Measurements from ENCODE around the gene NXPE4.
"Not testable (repeated sequence)": the region's sequence is repeated elsewhere in the genome, so short reads cannot be mapped to it uniquely, and the experiment has no call there.

The NXPE4 gene

DNA sequence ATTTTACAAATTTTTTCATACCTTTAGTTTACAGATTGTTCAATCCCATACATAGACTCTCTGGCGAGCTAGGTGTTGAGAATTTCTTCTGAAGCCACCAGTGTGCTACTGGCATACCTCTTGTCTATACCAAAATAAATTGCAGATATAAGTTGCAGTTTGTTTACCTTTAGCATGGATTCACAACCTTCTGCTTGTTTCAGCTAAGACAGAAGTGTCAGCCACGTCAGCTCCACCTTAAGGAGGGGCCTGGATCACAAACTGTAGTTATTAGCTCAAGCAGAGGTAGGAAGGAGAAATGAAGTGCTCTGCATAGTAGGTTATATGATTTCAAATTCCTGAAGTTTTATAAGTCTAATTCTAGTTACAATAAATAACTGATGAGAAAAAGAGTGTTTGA lies at the start of gene NXPE4:
TSS of gene NXPE4 (minus strand) at position 216 of the 400 bp plus-strand sequence. CDS start 1,027 bp downstream, outside the sequence.
- DNase-seq (ENCODE audit: low spot score): no peak

DNA sequence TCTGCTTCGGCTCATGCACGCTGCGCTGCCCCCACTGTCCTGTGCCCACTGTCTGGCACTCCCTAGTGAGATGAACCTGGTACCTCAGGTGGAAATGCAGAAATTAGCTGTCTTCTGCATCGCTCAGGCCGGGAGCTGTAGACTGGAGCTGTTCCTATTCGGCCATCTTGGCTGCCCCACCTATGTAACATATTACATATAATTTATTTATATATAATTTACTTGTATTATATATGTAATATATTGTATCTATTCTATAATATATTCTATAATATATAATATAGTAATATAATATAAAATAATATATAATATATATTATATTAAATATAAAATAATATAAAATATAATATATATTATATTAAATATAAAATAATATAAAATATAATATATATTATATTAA lies 43.9 kb upstream of the NXPE4 start:
- DNase-seq (ENCODE audit: low spot score): not testable (repeated sequence)

DNA sequence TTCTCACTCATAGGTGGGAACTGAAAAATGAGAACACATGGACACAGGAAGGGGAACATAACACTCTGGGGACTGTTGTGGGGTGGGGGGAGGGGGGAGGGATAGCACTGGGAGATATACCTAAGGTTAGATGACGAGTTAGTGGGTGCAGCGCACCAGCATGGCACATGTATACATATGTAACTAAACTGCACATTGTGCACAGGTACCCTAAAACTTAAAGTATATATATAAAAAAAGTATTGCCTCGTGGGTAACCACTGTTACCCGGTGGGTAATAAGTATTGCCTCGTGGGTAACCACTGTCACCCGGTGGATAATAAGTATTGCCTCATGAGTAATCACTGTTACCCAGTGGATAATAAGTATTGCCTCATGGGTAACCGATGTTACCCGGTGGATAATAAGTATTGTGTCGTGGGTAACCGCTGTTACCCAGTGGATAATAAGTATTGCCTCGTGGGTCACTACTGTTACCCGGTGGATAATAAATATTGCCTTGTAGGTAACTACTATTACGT lies 35.9 kb upstream of the NXPE4 start:
- DNase-seq (ENCODE audit: low spot score): not testable (repeated sequence)

DNA sequence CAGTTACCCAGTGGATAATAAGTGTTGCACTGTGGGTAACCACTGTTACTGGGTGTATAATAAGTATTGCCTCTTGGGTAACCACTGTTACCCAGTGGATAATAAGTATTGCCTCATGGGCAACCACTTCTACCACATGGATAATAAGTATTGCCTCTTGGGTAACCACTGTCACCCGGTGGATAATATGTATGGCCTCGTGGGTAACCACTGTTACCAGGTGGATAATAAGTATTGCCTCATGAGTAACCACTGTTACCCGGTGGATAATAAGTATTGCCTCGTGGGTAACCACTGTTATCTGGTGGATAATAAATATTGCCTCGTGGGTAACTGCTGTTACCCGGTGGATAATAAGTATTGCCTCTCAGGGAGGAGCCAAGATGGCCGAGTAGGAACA lies 29.7 kb upstream of the NXPE4 start:
- no peak for DNase-seq (ENCODE audit: low spot score)

DNA sequence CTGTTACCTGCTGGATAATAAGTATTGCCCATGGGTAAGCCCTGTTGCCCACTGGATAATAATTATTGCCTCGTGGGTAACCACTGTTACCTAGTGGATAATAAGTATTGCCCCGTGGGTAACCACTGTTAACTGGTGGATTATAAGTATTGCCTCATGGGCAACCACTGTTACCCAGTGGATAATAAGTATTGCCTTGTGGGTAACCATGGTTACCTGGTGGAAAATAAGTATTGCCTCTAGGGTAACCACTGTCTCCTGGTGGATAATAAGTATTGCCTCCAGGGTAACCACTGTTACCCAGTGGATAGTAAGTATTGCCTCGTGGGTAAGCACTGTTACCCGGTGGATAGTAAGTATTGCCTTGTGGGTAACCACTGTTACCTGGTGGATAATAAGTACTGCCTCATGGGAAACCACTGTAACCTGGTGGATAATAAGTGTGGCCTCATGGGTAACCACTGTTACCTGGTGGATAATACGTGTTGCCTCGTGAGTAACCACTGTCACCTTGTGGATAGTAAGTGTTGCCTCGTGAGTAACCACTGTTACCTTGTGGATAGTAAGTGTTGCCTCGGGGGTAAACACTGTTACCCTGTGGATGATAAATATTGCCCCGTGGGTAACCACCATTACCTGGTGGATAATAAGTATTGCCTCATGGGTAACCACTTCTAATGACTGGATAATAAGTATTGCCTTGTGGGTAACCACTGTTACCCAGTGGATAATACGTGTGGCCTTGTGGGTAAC lies 29.0 kb upstream of the NXPE4 start:
- DNase-seq (ENCODE audit: low spot score): no peak

DNA sequence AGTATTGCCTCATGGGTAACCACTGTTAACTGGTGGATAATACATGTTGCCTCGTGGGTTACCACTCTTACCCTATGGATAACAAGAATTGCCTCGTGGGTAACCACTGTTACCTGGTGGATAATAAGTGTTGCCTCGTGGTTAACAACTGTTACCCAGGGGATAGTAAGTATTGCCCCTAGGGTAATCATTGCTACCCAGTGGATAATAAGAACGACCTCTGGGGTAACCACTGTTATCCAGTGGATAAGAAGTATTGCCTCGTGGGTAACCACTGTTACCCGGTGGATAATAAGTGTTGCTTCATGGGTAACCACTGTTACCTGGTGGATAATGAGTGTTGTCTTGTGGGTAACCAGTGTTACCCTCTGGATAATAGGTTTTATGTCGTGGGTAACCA lies 28.1 kb upstream of the NXPE4 start:
- no peak for DNase-seq (ENCODE audit: low spot score)

DNA sequence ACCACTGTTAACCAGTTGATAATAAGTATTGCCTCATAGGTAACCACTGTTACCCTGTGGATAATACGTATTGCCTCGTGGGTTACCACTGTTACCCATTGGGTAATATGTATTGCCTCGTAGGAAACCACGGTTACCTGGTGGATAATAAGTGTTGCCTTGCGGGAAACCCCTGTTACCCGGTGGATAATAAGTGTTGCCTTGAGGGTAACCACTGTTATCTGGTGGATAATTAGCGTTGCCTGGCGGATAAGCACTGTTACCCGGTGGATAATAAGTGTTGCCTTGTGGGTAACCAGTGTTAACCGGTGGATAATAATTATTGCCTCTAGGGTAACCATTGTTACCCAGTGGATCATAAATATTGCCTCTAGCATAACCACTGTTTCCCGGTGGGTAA lies 27.3 kb upstream of the NXPE4 start:
- DNase-seq (ENCODE audit: low spot score): no peak

DNA sequence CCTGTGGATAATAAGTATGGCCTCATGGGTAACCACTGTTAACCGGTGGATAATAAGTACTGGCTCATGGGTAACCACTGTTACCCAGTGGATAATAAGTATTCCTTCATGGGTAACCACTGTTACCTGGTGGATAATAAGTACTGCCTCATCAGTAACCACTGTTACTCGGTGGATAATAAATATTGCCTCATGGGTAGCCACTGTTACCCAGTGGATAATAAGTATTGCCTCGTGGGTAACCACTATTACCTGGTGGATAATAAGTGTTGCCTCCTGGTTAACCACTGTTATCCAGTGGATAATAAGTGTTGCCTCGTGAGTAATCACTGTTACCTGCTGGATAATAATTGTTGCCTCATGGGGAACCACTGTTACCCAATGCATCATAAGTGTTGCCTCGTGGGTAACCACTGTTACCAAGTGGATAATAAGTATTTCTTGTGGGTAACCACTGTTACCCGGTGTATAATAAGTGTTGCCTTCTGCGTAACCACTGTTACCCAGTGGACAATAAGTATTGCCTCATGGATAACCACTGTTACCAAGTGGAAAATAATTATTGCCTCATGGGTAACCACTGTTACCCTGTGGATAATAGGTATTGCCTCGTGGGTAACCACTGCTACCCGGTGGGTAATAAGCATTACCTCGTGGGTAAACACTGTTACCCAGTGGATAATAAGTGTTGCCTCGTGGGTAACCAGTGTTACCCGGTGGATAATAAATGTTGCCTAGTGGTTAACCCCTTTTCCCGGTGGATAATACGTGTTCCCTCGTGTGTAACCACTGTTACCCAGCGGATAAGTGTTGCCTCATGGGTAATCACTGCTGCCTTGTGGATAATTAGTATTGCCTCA lies 26.6 kb upstream of the NXPE4 start:
- no peak for DNase-seq (ENCODE audit: low spot score)

DNA sequence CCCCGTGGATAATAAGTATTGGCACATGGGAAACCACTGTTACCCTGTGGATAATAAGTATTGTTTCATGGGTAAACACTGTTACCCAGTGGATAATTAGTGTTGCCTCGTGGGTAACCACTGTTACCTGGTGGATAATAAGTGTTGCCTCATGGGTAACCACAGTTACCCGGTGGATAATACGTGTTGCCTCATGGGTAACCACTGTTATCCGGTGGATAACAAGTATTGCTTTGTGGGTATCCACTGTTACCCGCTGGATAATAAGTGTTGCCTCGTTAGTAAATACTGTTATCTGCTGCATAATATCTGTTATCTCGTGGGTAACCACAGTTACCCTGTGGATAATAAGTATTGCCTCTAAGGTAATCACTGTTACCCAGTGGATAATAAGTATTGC lies 25.5 kb upstream of the NXPE4 start:
- DNase-seq (ENCODE audit: low spot score): no peak

DNA sequence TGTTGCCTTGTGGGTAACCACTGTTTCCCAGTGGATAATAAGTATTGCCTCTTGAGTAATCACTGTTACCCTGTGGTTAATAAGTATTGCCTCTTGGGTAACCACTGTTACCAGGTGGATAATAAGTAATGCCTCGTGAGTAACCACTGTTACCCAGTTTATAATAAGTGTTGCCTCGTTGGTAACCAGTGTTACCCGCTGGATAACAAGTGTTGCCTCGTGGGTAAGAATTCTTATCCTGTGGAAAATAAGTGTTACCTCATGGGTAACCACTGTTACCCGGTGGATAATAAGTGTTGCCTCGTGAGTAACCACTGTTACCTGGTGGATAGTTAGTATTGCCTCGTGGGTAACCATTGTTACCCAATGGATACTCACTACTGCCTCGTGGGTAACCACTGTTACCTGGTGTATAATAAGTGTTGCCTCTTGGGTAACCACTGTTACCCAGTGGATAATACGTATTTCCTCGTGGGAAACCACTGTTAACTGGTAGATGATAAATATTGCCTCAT lies 24.1 kb upstream of the NXPE4 start:
- DNase-seq (ENCODE audit: low spot score): no peak

DNA sequence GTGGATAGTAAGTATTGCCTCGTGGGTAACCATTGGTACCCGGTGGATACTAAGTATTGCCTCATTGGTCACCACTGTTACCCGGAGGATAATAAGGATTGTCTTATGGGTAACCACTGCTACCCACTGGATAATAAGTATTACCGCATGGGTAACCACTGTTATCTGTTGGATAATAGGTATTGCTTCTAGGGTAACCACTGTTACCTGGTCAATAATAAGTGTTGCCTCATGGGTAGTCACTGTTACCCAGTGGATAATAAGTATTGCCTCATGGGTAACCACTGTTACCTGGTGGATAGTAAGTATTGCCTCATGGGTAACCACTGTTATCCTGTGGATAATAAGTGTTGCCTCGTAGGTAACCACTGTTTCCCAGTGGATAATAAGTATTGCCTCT lies 22.6 kb upstream of the NXPE4 start:
- no peak for DNase-seq (ENCODE audit: low spot score)

DNA sequence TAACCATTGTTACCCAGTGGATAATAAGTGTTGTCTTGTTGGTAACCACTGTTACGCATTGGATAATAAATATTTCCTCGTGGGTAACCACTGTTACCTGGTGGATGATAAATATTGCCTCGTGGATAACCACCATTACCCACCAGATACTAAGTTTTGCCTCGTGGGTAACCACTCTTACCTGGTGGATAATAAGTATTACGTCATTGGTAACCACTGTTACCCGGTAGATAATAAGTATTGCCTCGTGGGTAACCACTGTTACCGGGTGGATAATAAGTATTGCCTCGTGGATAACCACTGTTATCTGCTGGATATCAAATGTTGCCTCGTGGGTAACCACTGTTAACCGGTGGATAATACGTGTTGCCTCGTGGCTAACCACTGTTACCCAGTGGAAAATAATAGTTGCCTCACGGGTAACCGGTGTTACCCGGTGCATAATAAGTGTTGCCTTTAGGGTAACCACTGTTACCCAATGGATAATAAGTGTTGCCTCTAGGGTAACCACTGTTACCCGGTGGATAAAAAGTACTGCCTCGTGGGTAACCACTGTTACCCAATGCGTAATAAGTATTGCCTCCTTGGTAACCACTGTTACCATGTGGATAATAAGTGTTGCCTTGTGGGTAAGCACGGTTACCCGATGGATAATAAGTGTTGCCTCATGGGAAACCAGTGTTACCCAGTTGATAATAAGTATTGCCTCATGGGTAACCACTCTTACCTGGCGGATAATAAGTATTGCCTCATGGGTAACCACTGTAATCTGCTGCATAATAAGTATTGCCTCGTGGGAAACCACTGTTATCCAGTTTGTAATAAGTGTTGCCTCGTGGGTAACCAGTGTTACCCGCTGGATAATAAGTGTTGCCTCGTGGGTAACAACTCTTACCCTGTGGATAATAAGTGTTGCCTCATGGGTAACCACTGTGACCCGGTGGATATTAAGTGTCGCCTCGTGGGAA lies 21.9 kb upstream of the NXPE4 start:
- no peak for DNase-seq (ENCODE audit: low spot score)

DNA sequence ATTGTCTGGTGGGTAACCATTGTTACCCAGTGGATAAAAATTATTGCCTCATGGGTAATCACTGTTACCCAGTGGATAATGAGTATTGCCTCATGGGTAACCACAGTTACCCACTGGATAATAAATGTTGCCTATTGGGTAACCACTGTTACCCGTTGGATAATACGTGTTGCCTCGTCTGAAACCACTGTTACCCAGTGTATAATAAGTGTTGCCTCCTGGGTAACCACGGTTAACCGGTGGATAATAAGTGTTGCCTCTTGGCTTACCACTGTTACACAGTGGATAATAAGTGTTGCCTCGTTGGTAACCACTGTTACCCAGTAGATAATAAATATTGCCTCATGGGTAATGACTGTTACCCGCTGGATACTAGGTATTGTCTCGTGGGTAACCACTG lies 20.9 kb upstream of the NXPE4 start:
- no peak for DNase-seq (ENCODE audit: low spot score)

DNA sequence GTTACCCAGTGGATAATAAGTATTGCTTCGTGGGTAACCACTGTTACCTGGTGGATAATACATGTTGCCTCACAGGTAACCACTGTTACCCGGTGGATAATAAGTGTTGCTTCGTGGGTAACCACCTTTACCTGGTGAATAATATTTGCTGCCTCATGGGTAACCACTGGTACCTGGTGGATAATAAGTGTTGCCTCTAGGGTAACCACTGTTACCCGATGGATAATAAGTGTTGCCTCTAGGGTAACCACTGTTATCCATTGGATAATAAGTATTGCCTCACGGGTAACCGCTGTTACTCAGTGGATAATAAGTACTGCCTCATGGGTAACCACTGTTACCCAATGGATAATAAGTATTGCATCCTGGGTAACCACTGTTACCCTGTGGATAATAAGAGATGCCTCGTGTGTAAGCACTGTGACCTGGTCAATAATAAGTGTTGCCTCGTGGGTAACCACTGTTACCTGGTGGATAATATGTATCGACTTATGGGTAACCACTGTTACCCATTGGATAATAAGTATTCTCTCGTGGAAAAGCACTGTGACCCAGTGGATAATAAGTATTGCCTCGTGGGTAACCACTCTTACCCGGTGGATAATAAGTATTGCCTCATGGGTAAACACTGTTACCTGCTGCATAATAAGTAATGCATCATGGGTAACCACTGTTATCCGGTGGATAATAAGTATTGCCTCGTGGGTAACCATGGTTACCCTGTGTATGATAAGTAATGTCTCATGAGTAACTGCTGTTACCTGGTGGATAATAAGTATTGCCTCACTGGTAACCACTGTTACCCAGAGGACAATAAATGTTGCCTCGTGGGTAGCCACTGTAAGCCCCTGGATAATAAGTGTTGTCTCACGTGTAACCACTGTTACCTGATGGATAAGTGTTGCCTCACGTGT lies 20.1 kb upstream of the NXPE4 start:
- no peak for DNase-seq (ENCODE audit: low spot score)

DNA sequence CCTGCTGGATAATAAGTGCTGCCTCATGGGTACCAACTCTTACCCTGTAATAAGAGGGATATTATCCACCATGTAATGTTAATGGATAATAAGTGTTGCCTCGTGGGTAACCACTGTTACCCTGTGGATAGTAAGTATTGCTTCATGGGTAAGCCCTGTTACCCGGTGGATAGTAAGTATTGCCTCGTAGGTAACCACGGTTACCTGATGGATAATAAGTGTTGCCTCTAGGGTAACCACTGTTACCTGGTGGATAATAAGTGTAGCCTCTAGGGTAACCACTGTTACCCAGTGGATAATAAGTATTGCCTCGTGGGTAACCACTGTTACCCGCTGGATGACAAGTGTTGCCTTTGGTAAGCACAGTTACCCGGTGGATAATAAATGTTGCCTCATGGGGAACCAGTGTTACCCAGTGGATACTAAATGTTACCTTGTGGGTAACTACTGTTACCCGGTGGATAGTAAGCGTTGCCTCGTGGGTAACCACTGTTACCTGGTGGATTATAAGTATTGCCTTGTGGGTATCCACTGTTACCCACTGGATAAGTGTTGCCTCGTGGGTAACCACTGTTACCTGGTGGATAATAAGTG lies 18.6 kb upstream of the NXPE4 start:
- no peak for DNase-seq (ENCODE audit: low spot score)

DNA sequence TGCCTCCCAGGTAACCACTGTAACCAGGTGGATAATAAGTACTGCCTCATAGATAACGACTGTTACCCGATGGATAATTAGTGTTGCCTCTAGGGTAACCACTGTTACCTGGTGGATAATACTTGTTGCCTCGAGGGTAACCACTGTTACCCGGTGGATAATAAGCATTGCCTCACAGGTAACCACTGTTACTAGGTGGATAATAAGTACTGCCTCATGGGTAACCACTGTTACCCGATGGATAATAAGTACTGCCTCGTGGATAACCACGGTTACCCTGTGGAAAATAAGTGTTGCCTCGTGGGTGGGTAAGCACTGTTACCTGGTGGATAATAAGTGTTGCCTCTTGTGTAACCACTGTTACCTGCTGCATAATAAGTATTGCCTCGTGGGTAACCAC lies 17.5 kb upstream of the NXPE4 start:
- DNase-seq (ENCODE audit: low spot score): not testable (repeated sequence)

DNA sequence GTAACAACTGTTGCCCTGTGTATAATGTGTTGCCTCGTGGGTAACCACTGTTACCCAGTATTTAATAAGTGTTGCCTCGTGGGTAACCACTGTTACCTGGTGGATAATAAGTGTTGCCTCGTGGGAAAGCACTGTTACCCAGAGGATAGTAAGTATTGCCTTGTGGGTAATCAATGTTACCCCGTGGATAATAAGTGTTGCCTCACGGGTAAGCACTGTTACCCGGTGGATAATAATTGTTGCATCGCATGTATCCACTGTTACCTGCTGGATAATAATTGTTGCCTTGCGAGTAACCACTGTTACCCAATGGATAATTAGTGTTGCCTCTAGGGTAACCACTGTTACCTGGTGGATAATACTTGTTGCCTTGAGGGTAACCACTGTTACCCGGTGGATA lies 17.1 kb upstream of the NXPE4 start:
- DNase-seq (ENCODE audit: low spot score): no peak

DNA sequence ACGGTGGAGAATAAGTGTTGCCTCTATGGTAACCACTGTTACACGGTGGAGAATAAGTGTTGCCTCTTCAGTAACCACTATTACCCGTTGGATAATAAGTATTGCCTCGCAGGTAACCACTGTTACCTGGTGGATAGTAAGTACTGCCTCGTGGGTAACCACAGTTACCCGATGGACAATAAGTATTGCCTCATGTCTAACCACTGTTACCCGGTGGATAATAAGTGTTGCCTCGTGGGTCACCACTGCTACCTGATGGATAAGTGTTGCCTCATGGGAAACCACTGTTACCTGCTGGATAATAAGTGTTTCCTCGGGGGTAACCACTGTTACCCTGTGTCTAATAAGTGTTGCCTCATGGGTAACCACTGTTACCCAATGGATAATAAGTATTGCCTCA lies 16.6 kb upstream of the NXPE4 start:
- DNase-seq (ENCODE audit: low spot score): not testable (repeated sequence)

DNA sequence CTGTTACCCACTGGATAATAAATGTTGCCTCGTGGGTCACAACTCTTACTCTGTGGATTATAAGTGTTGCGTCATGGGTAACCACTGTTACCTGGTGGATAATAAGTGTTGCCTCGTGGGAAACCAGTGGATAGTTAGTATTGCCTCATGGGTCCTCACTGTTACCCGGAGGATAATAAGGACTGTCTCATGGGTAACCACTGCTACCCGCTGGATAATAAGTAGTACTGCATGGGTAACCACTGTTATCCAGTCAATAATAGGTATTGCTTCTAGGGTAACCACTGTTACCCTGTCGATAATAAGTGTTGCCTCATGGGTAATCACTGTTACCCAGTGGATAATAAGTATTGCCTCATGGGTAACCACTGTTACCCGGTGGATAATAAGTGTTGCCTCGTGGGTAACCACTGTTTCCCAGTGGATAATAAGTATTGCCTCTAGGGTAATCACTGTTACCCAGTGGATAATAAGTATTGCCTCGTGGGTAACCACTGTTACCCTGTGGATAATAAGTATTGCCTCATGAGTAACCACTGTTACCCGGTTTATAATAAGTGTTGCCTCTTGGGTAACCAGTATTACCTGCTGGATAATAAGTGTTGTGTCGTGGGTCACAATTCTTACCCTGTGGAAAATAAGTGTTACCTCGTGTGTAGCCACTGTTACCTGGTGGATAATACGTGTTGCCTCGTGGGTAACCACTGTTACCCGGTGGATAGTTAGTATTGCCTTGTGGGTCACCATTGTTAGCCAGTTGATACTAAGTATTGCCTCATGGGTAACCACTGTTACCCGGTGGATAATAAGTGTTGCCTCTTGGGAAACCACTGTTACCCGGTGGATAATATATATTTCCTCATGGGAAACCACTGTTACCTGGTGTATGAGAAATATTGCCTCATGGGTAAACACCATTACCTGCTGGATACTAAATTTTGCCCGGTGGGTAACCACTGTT lies 15.7 kb upstream of the NXPE4 start:
- DNase-seq (ENCODE audit: low spot score): no peak
